HepG2 (cell line): Measurements from ENCODE around the gene ZPR1. TPM values are rescaled to one million over a fixed set of nuclear protein-coding genes. Genes with fewer than 3 reads are reported as not detected.

Experiments used
- CBX5 ChIP-seq: sonication (generic); formaldehyde crosslinking; IDR thresholded peaks from 2 replicates; pipeline ENCODE4 v1.4.0; 2020; ENCODE audit warnings: missing genetic modification reagents, borderline replicate concordance
- FOSL2 ChIP-seq: sonication (generic); formaldehyde crosslinking; IDR thresholded peaks from 2 replicates; pipeline ENCODE4 v1.4.0; 2020; ENCODE audit warnings: missing genetic modification reagents
- FOXA1 ChIP-seq, 2 experiments: fragments of 450-650 bp in 1 of 2; sonication (generic) in 1 of 2; formaldehyde crosslinking in 1 of 2; IDR thresholded peaks; 2 replicates each; pipeline versions ENCODE4 v1.4.0 to v1.6.1; 2016 to 2020; ENCODE audit warnings: missing genetic modification reagents in 1 of 2
- FOXK1 ChIP-seq: sonication (generic); formaldehyde crosslinking; IDR thresholded peaks from 2 replicates; pipeline ENCODE4 v1.4.0; 2020; ENCODE audit warnings: low read depth, missing genetic modification reagents, borderline replicate concordance
- GATA4 ChIP-seq: sonication (generic); IDR thresholded peaks from 2 replicates; pipeline ENCODE4 v1.6.1; 2016; ENCODE audit warnings: antibody characterized with exemption, low read depth, borderline replicate concordance
- GZF1 ChIP-seq: sonication (generic); formaldehyde crosslinking; IDR thresholded peaks from 2 replicates; pipeline ENCODE4 v1.5.1; 2020; ENCODE audit warnings: mild to moderate bottlenecking, missing genetic modification reagents
- HOXA7 ChIP-seq: sonication (generic); formaldehyde crosslinking; IDR thresholded peaks from 2 replicates; pipeline ENCODE4 v1.8.1; 2022; ENCODE audit warnings: mild to moderate bottlenecking, missing genetic modification reagents, moderate library complexity
- KDM1A ChIP-seq: IDR thresholded peaks from 2 replicates; pipeline ENCODE4 v1.6.1; 2016; ENCODE audit warnings: missing compliant biosample characterization
- MED1 ChIP-seq: sonication (generic); formaldehyde crosslinking; IDR thresholded peaks from 2 replicates; pipeline ENCODE4 v1.4.0; 2020; ENCODE audit warnings: missing genetic modification reagents
- MLX ChIP-seq: IDR thresholded peaks from 2 replicates; pipeline ENCODE4 v1.6.1; 2016
- POLR2G ChIP-seq: fragments of 200-400 bp; formaldehyde crosslinking; IDR thresholded peaks from 2 replicates; pipeline ENCODE4 v1.6.1; 2018; ENCODE audit warnings: mild to moderate bottlenecking, low read depth, low read length, moderate library complexity
- RBM22 ChIP-seq: fragments of 200-400 bp; formaldehyde crosslinking; optimal IDR thresholded peaks from 2 replicates; pipeline ENCODE3; 2017; ENCODE audit warnings: mild to moderate bottlenecking, low read length, moderate library complexity
- SAP130 ChIP-seq: IDR thresholded peaks from 2 replicates; pipeline ENCODE4 v1.6.1; 2016; ENCODE audit warnings: low read depth
- STAG1 ChIP-seq: sonication (generic); formaldehyde crosslinking; IDR thresholded peaks from 2 replicates; pipeline ENCODE4 v1.4.0; 2020; ENCODE audit warnings: missing genetic modification reagents
- TBX2 ChIP-seq: sonication (generic); formaldehyde crosslinking; IDR thresholded peaks from 2 replicates; pipeline ENCODE4 v1.5.0; 2020; ENCODE audit warnings: missing genetic modification reagents, mild to moderate bottlenecking, borderline replicate concordance
- TSC22D2 ChIP-seq: sonication (generic); formaldehyde crosslinking; IDR thresholded peaks from 2 replicates; pipeline ENCODE4 v1.5.1; 2020; ENCODE audit warnings: missing genetic modification reagents, mild to moderate bottlenecking, borderline replicate concordance
- XRCC5 ChIP-seq: fragments of 200-400 bp; formaldehyde crosslinking; optimal IDR thresholded peaks from 2 replicates; pipeline ENCODE3; 2017; ENCODE audit warnings: mild to moderate bottlenecking, low read length
- ZFYVE20 ChIP-seq: sonication (generic); formaldehyde crosslinking; IDR thresholded peaks from 2 replicates; pipeline ENCODE4 v1.8.0; 2023; ENCODE audit warnings: low read depth, mild to moderate bottlenecking, moderate library complexity, missing genetic modification reagents, borderline replicate concordance
- ZKSCAN8 ChIP-seq: IDR thresholded peaks from 2 replicates; pipeline ENCODE4 v1.6.1; 2016; ENCODE audit warnings: borderline replicate concordance, missing genetic modification reagents, missing compliant biosample characterization
- ZNF142 ChIP-seq: sonication (generic); formaldehyde crosslinking; IDR thresholded peaks from 2 replicates; pipeline ENCODE4 v1.4.0; 2020; ENCODE audit warnings: missing genetic modification reagents
- ZNF563 ChIP-seq: sonication (generic); formaldehyde crosslinking; IDR thresholded peaks from 2 replicates; pipeline ENCODE4 v1.8.0; 2022; ENCODE audit warnings: mild to moderate bottlenecking, moderate library complexity, missing genetic modification reagents
- polyA plus RNA-seq, 8 experiments: library from polyadenylated mRNA; depleted of rRNA in 3 of 8; stranded (reverse) in 7 of 8; unstranded in 1 of 8; fragments of >200 nt; fragmentation: Illumina TruSeq in 4 of 8; extraction: Trizol in 4 of 8; gene quantifications; 2 replicates each; pipeline versions ENCODE4 v1.2.1 to v1.2.3, GENCODE V29; 2011 to 2016; ENCODE audit warnings: low read depth in 4 of 8, missing spikeins in 1 of 8, mixed read lengths in 1 of 8; ENCODE audit not compliant: insufficient read depth in 1 of 8
- total RNA-seq, 5 experiments: library from RNA; depleted of rRNA; stranded (reverse); fragments of >200 nt; fragmentation: Illumina TruSeq; extraction: Trizol; gene quantifications; 2 replicates each; pipeline ENCODE4 v1.2.3, GENCODE V29; 2016; ENCODE audit warnings: low read depth in 1 of 5

The ZPR1 gene
- total and polyA plus RNA-seq, 2 of the 13 experiments (the other 11 are each of a cell fraction or from before 2014, with no cell fraction given), result 40.0 to 79.3 TPM

GRCh38 chr11:116835791-116836631 is 48.2 kb upstream of the ZPR1 start (continued):
- no peak for TF ChIP-seq KDM1A (CRISPR knock-in tag)
- peak; percentile 14 for TF ChIP-seq RBM22
- TF ChIP-seq MED1, result peak; percentile 42; the same call in 1 of the 2 replicates
- TF ChIP-seq CBX5 (CRISPR knock-in tag), result peak; percentile 40; the same call in 1 of the 2 replicates
- TF ChIP-seq ZFYVE20 (CRISPR knock-in tag), result no peak
- TF ChIP-seq TBX2, result peak; percentile 53; the same call in 1 of the 2 replicates
- no peak for TF ChIP-seq FOXK1 (CRISPR knock-in tag)
- TF ChIP-seq XRCC5, result peak; percentile 39
- TF ChIP-seq TSC22D2 (CRISPR knock-in tag), result peak; percentile 33; the same call in 1 of the 2 replicates
- no peak for TF ChIP-seq GZF1 (CRISPR knock-in tag)
- no peak for TF ChIP-seq ZKSCAN8 (CRISPR knock-in tag)
- TF ChIP-seq SAP130 (CRISPR knock-in tag), result peak; percentile 57
- no peak for TF ChIP-seq GATA4
- TF ChIP-seq ZNF142 (CRISPR knock-in tag), result peak; percentile 76; the same call in 1 of the 2 replicates
- TF ChIP-seq FOXA1 (IDR thresholded peaks at IDR 0.05), result no peak
- TF ChIP-seq FOXA1 (CRISPR knock-in tag; IDR thresholded peaks at IDR 0.05), result no peak; the same call in 1 of the 2 replicates
- 0 out of 2 replicates have a peak, but pooled peaks have one; percentile 15 for TF ChIP-seq FOSL2 (CRISPR knock-in tag)
- TF ChIP-seq MLX (CRISPR knock-in tag), result no peak
- peak; percentile 74 for TF ChIP-seq STAG1 (CRISPR knock-in tag)
- no peak; the same call in 1 of the 2 replicates for TF ChIP-seq POLR2G
- TF ChIP-seq ZNF563, result peak; percentile 40; the same call in 1 of the 2 replicates
- TF ChIP-seq HOXA7 (CRISPR knock-in tag), result no peak
